Bronchus fibroblast of lung (primary cell): ENCODE data around the gene SMO. TPM values are rescaled to one million over a fixed set of nuclear protein-coding genes. Genes with fewer than 3 reads are reported as not detected.

ENCODE experiments used
- total RNA-seq: library from RNA; depleted of rRNA; stranded (reverse); fragments of >200 nt; gene quantifications from 2 replicates; pipeline ENCODE4 v1.2.3, GENCODE V29; 2015

SMO gene
- 17.8 and 18.8 TPM in 2 replicates for total RNA-seq

DNA sequence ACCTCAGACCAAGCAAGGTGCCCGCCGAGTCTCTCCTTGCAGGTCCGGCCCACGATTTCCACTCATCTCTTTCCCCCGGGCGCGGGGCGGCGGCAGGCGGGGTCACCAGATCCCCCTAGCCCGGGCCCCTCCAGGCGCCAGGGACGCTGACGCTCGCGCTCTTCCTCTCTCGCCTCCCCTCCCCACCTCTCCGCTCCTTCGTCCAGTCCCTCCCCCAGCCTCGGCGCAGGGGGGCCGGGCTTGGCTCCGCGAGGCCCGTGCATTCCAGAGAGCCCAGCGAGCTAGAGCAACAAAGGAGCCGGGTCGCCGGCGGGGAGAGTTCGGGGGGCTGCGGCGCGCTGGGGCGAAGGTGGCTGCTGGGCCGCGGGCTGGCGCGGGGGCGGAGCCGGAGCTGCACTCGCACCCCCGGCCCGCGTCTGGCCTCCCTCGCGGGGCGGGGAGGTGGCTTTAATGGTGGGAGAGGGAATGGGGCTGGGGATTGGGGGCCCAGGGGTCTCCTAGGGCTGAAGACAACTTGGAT, at the start of gene SMO:
TSS of gene SMO (plus strand) at position 262 of the 520 bp plus-strand sequence. CDS start 519 bp downstream, outside the sequence.

DNA sequence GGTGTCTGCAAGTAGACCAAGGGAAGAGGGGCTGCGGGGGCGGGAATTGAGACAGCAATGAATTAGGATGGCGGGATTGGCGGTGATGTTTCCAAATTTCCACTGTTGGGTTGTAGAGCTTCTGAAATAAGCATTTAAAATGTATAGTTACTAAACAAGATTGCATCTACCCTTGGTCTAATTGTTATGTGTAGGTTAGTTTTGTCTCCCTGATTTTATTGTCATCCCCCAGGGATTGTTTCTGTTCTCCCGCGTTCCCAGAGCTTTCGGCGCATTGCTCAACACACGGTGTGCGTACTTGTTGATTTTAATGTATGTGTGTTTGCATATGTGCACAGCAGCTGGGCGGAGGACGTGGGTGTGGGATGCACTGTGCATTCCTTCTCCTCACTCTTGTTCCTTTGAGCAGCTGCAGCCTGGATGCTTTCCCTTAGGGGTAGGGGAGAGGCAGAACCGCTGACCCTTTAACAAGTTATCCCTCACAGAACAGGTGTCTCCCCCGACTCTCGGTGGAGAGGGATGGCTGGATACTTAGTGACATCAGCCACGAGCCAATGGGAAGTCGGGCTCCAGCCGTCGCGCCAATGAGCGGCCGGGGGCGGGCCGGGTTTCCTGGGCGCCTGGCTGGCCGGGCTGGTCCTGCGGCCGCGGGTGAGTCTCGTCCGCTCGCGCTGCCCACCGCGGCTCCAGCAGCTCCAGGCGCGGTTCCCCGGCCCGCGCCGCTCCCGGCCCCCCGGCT, 44.2 kb upstream of the SMO start, which contains the start of gene TSPAN33:
TSS of gene TSPAN33 (plus strand) at position 613 of the 739 bp plus-strand sequence. CDS start 274 bp downstream, outside the sequence.

DNA sequence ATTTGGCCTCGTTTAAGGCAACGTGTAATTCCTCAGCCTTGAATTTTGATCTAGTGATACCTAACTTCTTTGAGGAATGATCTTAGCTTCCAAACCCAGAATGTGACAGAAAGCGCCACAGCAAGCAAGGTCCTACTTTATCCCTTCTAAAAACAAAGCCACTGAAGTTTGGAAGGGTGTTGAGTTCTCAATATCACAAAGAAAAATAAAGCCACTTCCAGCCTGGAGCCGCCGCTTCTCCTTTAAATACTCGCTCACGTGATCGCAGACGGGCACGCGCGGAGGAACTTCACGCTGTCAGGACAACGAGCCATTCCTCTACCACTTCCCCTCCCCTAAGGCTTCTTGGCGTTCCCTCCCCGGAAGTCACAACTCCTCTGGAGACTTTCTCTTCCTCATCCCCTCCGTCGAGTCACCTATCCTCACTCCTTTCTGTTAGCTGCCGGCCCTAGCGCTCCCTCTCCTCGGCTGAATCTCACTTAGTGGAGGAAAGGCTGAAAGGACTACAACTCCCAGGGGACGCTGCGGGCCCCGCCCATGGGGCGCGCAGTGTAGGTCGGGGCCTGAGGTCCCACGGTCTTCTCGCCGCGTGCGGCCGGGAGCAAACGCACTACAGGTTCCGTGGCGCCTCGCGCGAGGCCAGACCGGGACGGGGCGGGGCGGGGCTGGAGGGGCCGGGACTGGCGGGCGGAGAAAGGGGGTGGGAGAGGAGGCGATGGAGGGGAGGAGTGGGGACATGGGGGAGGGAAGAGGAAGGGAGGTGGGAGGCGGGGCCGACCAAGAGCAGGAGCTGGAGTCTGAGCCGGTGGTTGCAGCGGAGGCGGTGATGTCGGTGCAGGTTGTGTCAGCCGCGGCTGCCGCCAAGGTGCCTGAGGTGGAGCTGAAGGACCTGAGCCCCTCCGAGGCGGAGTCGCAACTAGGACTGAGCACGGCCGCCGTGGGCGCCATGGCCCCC, 36.1 kb downstream of the SMO start, which contains the start of gene AHCYL2:
TSS of gene AHCYL2 (plus strand) at position 780 of the 955 bp plus-strand sequence.

Other genes starting within 250 kb of the SMO start
- 40.4 and 43.5 TPM in 2 replicates for gene TNPO3, start 133.5 kb upstream of the SMO start, total RNA-seq
- gene TSPAN33, start 43.9 kb upstream of the SMO start, total RNA-seq: 0.30 and 0.67 TPM in 2 replicates
- gene AHCYL2, start 36.4 kb downstream of the SMO start, total RNA-seq: 1.9 and 2.4 TPM in 2 replicates
- 5.6 and 8.6 TPM in 2 replicates for gene STRIP2, start 245.8 kb downstream of the SMO start, total RNA-seq